ENCODE results near the gene SLCO1A2. TPM values are rescaled to one million over a fixed set of nuclear protein-coding genes. Genes with fewer than 3 reads are reported as not detected.

SLCO1A2 gene
- total RNA-seq, 1 experiment from 2014 or later: 1.2 TPM

DNA sequence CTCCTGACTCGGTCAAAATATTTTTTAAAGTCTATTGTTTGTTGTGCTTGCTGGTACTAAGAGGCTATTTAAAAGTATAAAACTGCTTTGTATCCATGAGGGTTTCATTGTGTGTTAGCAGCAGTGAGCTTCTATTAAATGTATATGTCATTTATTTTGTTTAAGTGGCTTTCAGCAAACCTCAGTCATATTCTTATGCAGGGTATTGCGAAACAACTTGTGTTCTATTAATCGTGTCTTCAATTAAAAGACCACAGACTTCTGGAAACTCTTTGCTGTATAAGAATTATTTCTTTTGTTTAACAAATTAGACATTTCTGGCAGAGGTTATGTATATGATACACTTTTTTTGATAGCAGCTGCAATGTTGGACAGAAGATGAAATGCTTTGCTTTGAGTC, 44.5 kb upstream of the SLCO1A2 start:
- Histone ChIP-seq H3K27me3 (replicated peaks; ENCODE audit: control insufficient read depth, insufficient read depth, low read length) (no peaks in the 10 kb centered on the region), H3K4me1 (peaks cover 12% of the 10 kb centered on the region), H3K4me3 (ENCODE audit: low read depth, low read length) (no peak overlapping the region), H3K36me3 (ENCODE audit: control insufficient read depth, insufficient read depth, low read length) (no peaks in the 10 kb centered on the region), H3K9me3 (no peaks in the 10 kb centered on the region)
- Mint-ChIP-seq H3K4me3 (ENCODE audit: unreplicated experiment) (no peak overlapping the region), H3K4me1 (ENCODE audit: low read depth, unreplicated experiment) (peaks cover 9% of the 10 kb centered on the region), H3K36me3 (ENCODE audit: insufficient read depth, unreplicated experiment) (no peaks in the 10 kb centered on the region), H3K27me3 (ENCODE audit: insufficient read depth, unreplicated experiment) (peaks cover 6% of the 10 kb centered on the region), H3K9me3 (ENCODE audit: unreplicated experiment) (peaks cover 10% of the 10 kb centered on the region), H3K27ac (ENCODE audit: unreplicated experiment) (no peak overlapping the region)
- CTCF ChIA-PET: no interaction called here
- no TSS peak for BruUV-seq (replicated peaks)
- intact Hi-C loops (cut with micrococcal nuclease; ENCODE audit: unreplicated experiment): no loop called here
- POLR2A ChIA-PET: no interaction called here
- TF ChIP-seq, protein P1, sequence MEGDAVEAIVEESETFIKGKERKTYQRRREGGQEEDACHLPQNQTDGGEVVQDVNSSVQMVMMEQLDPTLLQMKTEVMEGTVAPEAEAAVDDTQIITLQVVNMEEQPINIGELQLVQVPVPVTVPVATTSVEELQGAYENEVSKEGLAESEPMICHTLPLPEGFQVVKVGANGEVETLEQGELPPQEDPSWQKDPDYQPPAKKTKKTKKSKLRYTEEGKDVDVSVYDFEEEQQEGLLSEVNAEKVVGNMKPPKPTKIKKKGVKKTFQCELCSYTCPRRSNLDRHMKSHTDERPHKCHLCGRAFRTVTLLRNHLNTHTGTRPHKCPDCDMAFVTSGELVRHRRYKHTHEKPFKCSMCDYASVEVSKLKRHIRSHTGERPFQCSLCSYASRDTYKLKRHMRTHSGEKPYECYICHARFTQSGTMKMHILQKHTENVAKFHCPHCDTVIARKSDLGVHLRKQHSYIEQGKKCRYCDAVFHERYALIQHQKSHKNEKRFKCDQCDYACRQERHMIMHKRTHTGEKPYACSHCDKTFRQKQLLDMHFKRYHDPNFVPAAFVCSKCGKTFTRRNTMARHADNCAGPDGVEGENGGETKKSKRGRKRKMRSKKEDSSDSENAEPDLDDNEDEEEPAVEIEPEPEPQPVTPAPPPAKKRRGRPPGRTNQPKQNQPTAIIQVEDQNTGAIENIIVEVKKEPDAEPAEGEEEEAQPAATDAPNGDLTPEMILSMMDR (IDR thresholded peaks at IDR 0.05; ENCODE audit: insufficient read depth in 1 of 2, low read depth in 1 of 2, low read length in 1 of 2, severe bottlenecking in 1 of 2, unreplicated experiment in 1 of 2): no peak
- no peak for DNase-seq

DNA sequence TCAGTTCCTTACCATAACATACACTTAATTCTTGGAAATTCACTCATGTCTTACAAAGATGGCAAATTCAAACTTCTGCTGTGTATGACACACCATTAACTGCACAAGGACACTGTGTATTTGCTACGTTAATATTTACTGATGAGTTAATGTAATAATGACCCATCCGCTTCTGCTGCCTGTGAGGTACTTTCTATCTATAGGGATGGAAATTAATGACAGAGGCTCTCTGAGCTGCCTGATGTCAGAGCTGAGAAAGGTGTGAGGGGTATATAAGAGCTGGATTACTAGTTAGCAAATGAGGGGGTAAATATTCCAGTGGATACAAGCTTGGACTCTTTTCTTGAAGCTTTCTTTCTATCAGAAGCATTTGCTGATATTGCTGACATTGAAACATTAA, 37.9 kb upstream of the SLCO1A2 start, which contains the start of gene IAPP:
TSS of gene IAPP (plus strand) at position 301 of the 400 bp plus-strand sequence. CDS start 450 bp downstream, outside the sequence.
- Histone ChIP-seq H3K9me3 (no peaks in the 10 kb centered on the region), H3K4me1 (no peaks in the 10 kb centered on the region), H3K4me3 (ENCODE audit: low read depth, low read length) (no peak within 1 kb of the TSS), H3K27me3 (replicated peaks; ENCODE audit: control insufficient read depth, insufficient read depth, low read length) (no peaks in the 10 kb centered on the region), H3K36me3 (ENCODE audit: control insufficient read depth, insufficient read depth, low read length) (no peaks in the 10 kb centered on the region)
- Mint-ChIP-seq H3K36me3 (ENCODE audit: insufficient read depth, unreplicated experiment) (no peaks in the 10 kb centered on the region), H3K4me1 (ENCODE audit: low read depth, unreplicated experiment) (no peaks in the 10 kb centered on the region), H3K4me3 (ENCODE audit: unreplicated experiment) (no peak within 1 kb of the TSS), H3K9me3 (ENCODE audit: unreplicated experiment) (no peaks in the 10 kb centered on the region), H3K27ac (ENCODE audit: unreplicated experiment) (no peak within 1 kb of the TSS), H3K27me3 (ENCODE audit: insufficient read depth, unreplicated experiment) (peaks cover 7% of the 10 kb centered on the region)
- POLR2A ChIA-PET: no interaction called here
- intact Hi-C loops (cut with micrococcal nuclease; ENCODE audit: unreplicated experiment): no loop called here
- BruUV-seq (replicated peaks): no TSS peak
- DNase-seq: no peak
- TF ChIP-seq, protein P1 (IDR thresholded peaks at IDR 0.05; ENCODE audit: insufficient read depth in 1 of 2, low read depth in 1 of 2, low read length in 1 of 2, severe bottlenecking in 1 of 2, unreplicated experiment in 1 of 2): no peak
- CTCF ChIA-PET: no interaction called here

DNA sequence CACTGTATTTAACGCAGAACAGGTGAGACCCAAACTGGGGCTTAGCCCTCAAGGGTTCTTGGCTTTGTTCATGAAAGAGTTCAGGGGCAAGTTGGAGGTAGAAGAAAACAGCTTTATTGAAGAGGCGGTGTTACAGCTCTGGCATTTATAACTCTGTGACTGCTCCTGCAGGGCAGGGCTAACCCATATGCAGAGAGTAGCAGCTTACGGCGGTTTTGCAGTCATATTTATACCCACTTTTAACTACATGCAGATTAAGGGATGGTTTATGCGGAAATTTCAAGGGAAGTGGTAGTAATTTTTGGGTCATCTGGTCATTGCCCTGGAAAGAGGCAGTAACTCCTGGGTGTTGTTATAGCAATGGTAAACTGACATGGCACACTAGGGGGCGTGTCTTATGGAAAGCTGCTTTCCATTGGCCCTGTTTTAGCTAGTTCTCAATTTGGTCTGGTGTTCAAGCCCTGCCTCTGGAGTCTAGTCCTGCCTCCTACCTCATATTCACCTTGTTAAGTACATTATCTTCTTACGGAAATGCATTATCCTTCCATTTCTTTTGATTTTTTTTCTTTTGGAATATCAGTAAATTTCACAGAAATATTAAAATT, 36.2 kb upstream of the SLCO1A2 start:
- peak in 1 of 2 experiments; percentile 14 for DNase-seq
- Histone ChIP-seq H3K4me3 (ENCODE audit: low read depth, low read length) (no peak overlapping the region), H3K4me1 (no peaks in the 10 kb centered on the region), H3K36me3 (ENCODE audit: control insufficient read depth, insufficient read depth, low read length) (no peaks in the 10 kb centered on the region), H3K27me3 (replicated peaks; ENCODE audit: control insufficient read depth, insufficient read depth, low read length) (no peaks in the 10 kb centered on the region), H3K9me3 (no peaks in the 10 kb centered on the region)
- Mint-ChIP-seq H3K4me3 (ENCODE audit: unreplicated experiment) (no peak overlapping the region), H3K27me3 (ENCODE audit: insufficient read depth, unreplicated experiment) (peaks cover 4% of the 10 kb centered on the region), H3K27ac (ENCODE audit: unreplicated experiment) (no peak overlapping the region), H3K4me1 (ENCODE audit: low read depth, unreplicated experiment) (no peaks in the 10 kb centered on the region), H3K9me3 (ENCODE audit: unreplicated experiment) (no peaks in the 10 kb centered on the region), H3K36me3 (ENCODE audit: insufficient read depth, unreplicated experiment) (no peaks in the 10 kb centered on the region)
- TF ChIP-seq, protein P1 (IDR thresholded peaks at IDR 0.05; ENCODE audit: insufficient read depth in 1 of 2, low read depth in 1 of 2, low read length in 1 of 2, severe bottlenecking in 1 of 2, unreplicated experiment in 1 of 2): peak in 1 of 2 experiments; percentile 8
- CTCF ChIA-PET: interaction anchor here (1.5 kb wide), 1 partner anchor 66 kb away, joined by 6 read pairs; the partner anchor contains the start of gene PYROXD1
- intact Hi-C loops (cut with micrococcal nuclease; ENCODE audit: unreplicated experiment): no loop called here
- POLR2A ChIA-PET: interaction anchor here (0.6 kb wide), 1 partner anchor 43 kb away, joined by 3 read pairs; no protein-coding TSS in a partner anchor
- no TSS peak for BruUV-seq (replicated peaks)
